Hepatocyte (in vitro differentiated cells): Measurements from ENCODE around the gene TRMT11. TPM values are rescaled to one million over a fixed set of nuclear protein-coding genes. Genes with fewer than 3 reads are reported as not detected.

Experiments
- DNase-seq: peaks from one replicate; pipeline ENCODE4 v3.0.0-alpha.2; 2016; ENCODE audit warnings: low spot score
- H2AFZ ChIP-seq: fragments of 200-600 bp; sonication (generic); 2 replicates; pipeline ENCODE4 v1.6.0; 2016; ENCODE audit warnings: antibody characterized with exemption, mild to moderate bottlenecking
- H3K27ac ChIP-seq: fragments of 200-600 bp; sonication (generic); 2 replicates; pipeline ENCODE4 v1.5.1; 2016; ENCODE audit warnings: mild to moderate bottlenecking
- H3K27me3 ChIP-seq: fragments of 200-600 bp; sonication (generic); 2 replicates; pipeline ENCODE4 v1.6.1; 2016
- H3K36me3 ChIP-seq: fragments of 200-600 bp; sonication (generic); replicated peaks from 2 replicates; pipeline ENCODE4 v1.5.1; 2016; ENCODE audit warnings: low read depth; ENCODE audit not compliant: insufficient read depth
- H3K4me1 ChIP-seq: fragments of 200-600 bp; sonication (generic); 2 replicates; pipeline ENCODE4 v1.5.1; 2016; ENCODE audit warnings: mild to moderate bottlenecking, moderate library complexity; ENCODE audit not compliant: insufficient read depth
- H3K4me2 ChIP-seq: fragments of 200-600 bp; sonication (generic); 2 replicates; pipeline ENCODE4 v1.6.0; 2016
- H3K4me3 ChIP-seq: fragments of 200-600 bp; sonication (generic); 2 replicates; pipeline ENCODE4 v1.5.1; 2016; ENCODE audit warnings: mild to moderate bottlenecking
- H3K79me2 ChIP-seq: fragments of 200-600 bp; sonication (generic); 2 replicates; pipeline ENCODE4 v1.6.0; 2017; ENCODE audit warnings: mild to moderate bottlenecking
- H3K9me2 ChIP-seq: fragments of 200-600 bp; sonication (generic); replicated peaks from 2 replicates; pipeline ENCODE4 v1.6.0; 2017; ENCODE audit warnings: mild to moderate bottlenecking; ENCODE audit not compliant: insufficient read depth
- H3K9me3 ChIP-seq: fragments of 200-600 bp; sonication (generic); 2 replicates; pipeline ENCODE4 v1.5.1; 2016; ENCODE audit warnings: low read depth, mild to moderate bottlenecking
- H4K20me1 ChIP-seq: fragments of 200-600 bp; sonication (generic); 2 replicates; pipeline ENCODE4 v1.6.0; 2016; ENCODE audit warnings: mild to moderate bottlenecking; ENCODE audit not compliant: insufficient read depth, poor library complexity, severe bottlenecking
- EZH2 ChIP-seq: fragments of 200-600 bp; sonication (generic); IDR thresholded peaks from 2 replicates; pipeline ENCODE4 v1.6.1; 2016; ENCODE audit warnings: antibody characterized with exemption, mild to moderate bottlenecking, borderline replicate concordance
- EZH2phosphoT487 ChIP-seq: fragments of 200-600 bp; sonication (generic); IDR thresholded peaks from one replicate; pipeline ENCODE4 v1.6.1; 2018; ENCODE audit warnings: antibody characterized with exemption, mild to moderate bottlenecking, low read depth, moderate library complexity; ENCODE audit not compliant: unreplicated experiment, severe bottlenecking
- WGBS: methylation state at CpG from one replicate; pipeline ENCODE4 v1.1.6; 2016; ENCODE audit warnings: low lambda C conversion rate; ENCODE audit errors: missing lambda C conversion rate; 5-methylcytosine and 5-hydroxymethylcytosine counted together
- polyA plus RNA-seq: library from polyadenylated mRNA; unstranded; fragments of >200 nt; fragmentation: Nextera tagmentation; extraction: Ambion mirVana; gene quantifications from 2 replicates; pipeline ENCODE4 v1.2.1, GENCODE V29; 2016
- total RNA-seq: library from RNA; depleted of rRNA; stranded (reverse); fragments of >200 nt; gene quantifications from 2 replicates; pipeline ENCODE4 v1.2.3, GENCODE V29; 2014
- TF ChIP-seq, protein P1 (sequence below): fragments of 200-600 bp; sonication (generic); IDR thresholded peaks from 2 replicates; pipeline ENCODE4 v1.5.1; 2016; ENCODE audit warnings: antibody characterized with exemption, mild to moderate bottlenecking; ENCODE audit not compliant: poor library complexity

Gene TRMT11
- total and polyA plus RNA-seq, 2 experiments from 2014 or later, result 18.6 to 27.6 TPM

DNA sequence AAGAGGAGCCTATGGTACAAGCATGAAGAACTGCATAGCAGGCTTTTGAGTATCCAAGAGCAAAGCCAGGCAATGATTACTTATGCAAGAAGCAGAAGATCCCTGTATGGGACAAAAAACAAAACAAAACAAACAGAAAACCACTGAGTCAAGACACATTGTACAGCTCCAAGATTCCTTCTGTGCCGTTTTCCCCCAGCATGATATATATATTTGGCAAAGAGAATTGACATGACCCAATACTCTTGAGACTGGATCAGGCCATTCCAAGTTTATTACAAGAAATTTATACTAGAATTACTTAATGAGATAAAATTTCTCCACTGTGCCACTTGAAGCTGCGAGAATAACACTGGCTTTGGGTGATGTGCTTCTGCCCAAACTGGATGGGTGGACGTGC lies 65.5 kb downstream of the TRMT11 start:
- H3K4me2 ChIP-seq, result no peak overlapping the region
- no peak overlapping the region for H3K4me3 ChIP-seq
- H4K20me1 ChIP-seq, result no peaks in the 10 kb centered on the region
- DNase-seq, result no peak
- 92% methylated on average over 3 of the region's 3 CpGs for WGBS
- H3K27me3 ChIP-seq, result no peaks in the 10 kb centered on the region
- no peaks in the 10 kb centered on the region for H3K36me3 ChIP-seq
- H3K27ac ChIP-seq, result no peak overlapping the region
- H2AFZ ChIP-seq, result no peak overlapping the region
- no peaks in the 10 kb centered on the region for H3K79me2 ChIP-seq
- H3K9me3 ChIP-seq, result no peaks in the 10 kb centered on the region
- H3K9me2 ChIP-seq, result no peaks in the 10 kb centered on the region
- TF ChIP-seq, protein P1, sequence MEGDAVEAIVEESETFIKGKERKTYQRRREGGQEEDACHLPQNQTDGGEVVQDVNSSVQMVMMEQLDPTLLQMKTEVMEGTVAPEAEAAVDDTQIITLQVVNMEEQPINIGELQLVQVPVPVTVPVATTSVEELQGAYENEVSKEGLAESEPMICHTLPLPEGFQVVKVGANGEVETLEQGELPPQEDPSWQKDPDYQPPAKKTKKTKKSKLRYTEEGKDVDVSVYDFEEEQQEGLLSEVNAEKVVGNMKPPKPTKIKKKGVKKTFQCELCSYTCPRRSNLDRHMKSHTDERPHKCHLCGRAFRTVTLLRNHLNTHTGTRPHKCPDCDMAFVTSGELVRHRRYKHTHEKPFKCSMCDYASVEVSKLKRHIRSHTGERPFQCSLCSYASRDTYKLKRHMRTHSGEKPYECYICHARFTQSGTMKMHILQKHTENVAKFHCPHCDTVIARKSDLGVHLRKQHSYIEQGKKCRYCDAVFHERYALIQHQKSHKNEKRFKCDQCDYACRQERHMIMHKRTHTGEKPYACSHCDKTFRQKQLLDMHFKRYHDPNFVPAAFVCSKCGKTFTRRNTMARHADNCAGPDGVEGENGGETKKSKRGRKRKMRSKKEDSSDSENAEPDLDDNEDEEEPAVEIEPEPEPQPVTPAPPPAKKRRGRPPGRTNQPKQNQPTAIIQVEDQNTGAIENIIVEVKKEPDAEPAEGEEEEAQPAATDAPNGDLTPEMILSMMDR, result no peak
- no peak for TF ChIP-seq EZH2phosphoT487
- no peak for TF ChIP-seq EZH2
- H3K4me1 ChIP-seq, result peaks cover 13% of the 10 kb centered on the region

DNA sequence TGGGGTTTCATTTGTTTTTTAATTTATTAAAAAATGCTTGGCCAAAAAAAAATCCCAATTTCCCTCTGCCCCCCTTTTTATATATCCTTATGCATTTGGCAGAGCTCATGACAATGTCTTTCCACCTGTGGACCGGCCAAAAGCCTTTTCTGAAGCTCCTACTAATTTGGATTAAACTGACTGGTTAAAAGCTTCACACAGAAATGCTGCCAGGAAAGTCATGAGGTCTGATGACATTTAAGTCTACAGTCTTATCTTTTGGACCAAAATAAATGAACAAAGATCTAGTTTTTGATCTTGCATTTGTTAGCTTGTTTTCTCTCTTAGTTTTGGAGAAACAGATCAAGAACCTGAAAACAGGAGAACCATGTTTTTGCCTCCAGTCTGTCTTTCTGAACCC lies 66.1 kb downstream of the TRMT11 start:
- Histone ChIP-seq H3K9me3 (no peaks in the 10 kb centered on the region), H3K9me2 (no peaks in the 10 kb centered on the region), H3K79me2 (no peaks in the 10 kb centered on the region), H3K4me2 (no peak overlapping the region), H3K4me3 (no peak overlapping the region), H4K20me1 (no peaks in the 10 kb centered on the region), H3K4me1 (peaks cover 14% of the 10 kb centered on the region), H3K27me3 (no peaks in the 10 kb centered on the region), H3K27ac (no peak overlapping the region), H2AFZ (no peak overlapping the region), H3K36me3 (no peaks in the 10 kb centered on the region)
- no peak for DNase-seq
- WGBS, result 100% methylated on average over 1 of the region's 1 CpG
- TF ChIP-seq, protein P1, result no peak
- no peak for TF ChIP-seq EZH2
- TF ChIP-seq EZH2phosphoT487, result no peak

DNA sequence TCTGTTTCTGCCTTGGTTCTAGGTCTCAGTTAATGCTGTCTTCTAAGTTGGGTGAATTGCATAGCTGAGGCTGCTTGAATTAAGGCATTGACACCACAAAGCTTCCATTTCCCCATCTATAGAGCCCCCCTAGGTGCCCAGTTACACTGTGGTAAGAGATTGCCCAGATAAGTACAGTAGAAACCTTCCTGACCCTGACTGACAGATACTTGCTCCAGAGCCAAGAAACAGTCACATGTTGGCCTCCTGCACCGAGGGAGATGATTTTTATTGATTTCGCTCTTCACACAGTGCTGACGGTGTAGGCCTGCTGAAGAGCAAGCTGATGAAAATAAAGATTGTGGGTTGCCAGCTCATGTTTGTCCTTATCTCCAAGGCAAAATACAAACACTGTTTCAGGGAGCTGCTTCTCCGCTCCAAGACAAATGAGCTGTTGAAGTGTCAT lies 67.9 kb downstream of the TRMT11 start:
- DNase-seq, result peak; percentile 20
- Histone ChIP-seq H3K36me3 (no peaks in the 10 kb centered on the region), H2AFZ (no peak overlapping the region), H3K27me3 (no peaks in the 10 kb centered on the region), H3K4me3 (no peak overlapping the region), H3K9me3 (no peaks in the 10 kb centered on the region), H3K9me2 (no peaks in the 10 kb centered on the region), H3K79me2 (no peaks in the 10 kb centered on the region), H3K4me2 (no peak overlapping the region), H3K4me1 (peaks cover 14% of the 10 kb centered on the region), H4K20me1 (no peaks in the 10 kb centered on the region), H3K27ac (peak overlapping the region; percentile 62)
- WGBS, result 61% methylated on average over 4 of the region's 4 CpGs
- TF ChIP-seq, protein P1, result no peak
- TF ChIP-seq EZH2phosphoT487 (no peak), EZH2 (no peak)

DNA sequence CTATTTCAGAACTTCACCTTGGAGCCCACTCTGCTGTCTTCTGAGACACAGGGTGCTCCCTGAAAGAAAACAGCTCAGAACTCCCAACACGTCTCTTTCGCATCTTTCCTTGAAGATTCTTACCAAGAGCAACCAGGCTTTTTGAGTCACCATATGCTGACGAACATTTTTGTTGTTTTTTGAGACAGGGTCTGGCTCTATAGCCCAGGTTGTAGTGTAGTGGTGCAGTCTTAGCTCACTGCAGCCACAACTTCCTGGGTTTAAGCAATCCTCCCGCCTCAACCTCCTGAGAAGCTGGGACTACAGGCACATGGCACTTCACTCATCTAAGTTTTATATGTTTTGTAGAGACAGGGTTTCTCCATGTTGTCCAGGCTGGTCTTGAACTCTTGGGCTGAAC lies 68.5 kb downstream of the TRMT11 start:
- Histone ChIP-seq H3K4me2 (no peak overlapping the region), H3K4me3 (no peak overlapping the region), H3K9me2 (no peaks in the 10 kb centered on the region), H3K9me3 (no peaks in the 10 kb centered on the region), H4K20me1 (no peaks in the 10 kb centered on the region), H3K27me3 (no peaks in the 10 kb centered on the region), H3K27ac (peak overlapping the region; percentile 62), H3K79me2 (no peaks in the 10 kb centered on the region), H2AFZ (no peak overlapping the region), H3K4me1 (peaks cover 14% of the 10 kb centered on the region), H3K36me3 (no peaks in the 10 kb centered on the region)
- no peak for TF ChIP-seq EZH2
- TF ChIP-seq EZH2phosphoT487, result no peak
- TF ChIP-seq, protein P1, result no peak
- DNase-seq, result no peak
- WGBS, result 89% methylated on average over 4 of the region's 4 CpGs
